ENCODE data around the gene HEATR5A.
"Not testable (repeated sequence)": the region's sequence is repeated elsewhere in the genome, so short reads cannot be mapped to it uniquely, and the experiment has no call there.

The HEATR5A gene

GRCh38 chr14:31278883-31279282, 141.5 kb downstream of the HEATR5A start:
- DNase-seq, result no peak

GRCh38 chr14:31277085-31277484, 143.3 kb downstream of the HEATR5A start:
- DNase-seq, result no peak

GRCh38 chr14:31276417-31276816, 143.9 kb downstream of the HEATR5A start:
- DNase-seq, result not testable (repeated sequence)

GRCh38 chr14:31275731-31276130, 144.6 kb downstream of the HEATR5A start:
- DNase-seq, result no peak

GRCh38 chr14:31271648-31272047, 148.7 kb downstream of the HEATR5A start:
- no peak for DNase-seq

- no peak for DNase-seq
Measured at GRCh38 chr14:31270196-31270772, 150.1 kb downstream of the HEATR5A start.

- no peak for DNase-seq
Measured at GRCh38 chr14:31269634-31270195, 150.6 kb downstream of the HEATR5A start.

GRCh38 chr14:31268216-31268615, 152.1 kb downstream of the HEATR5A start:
- DNase-seq, result no peak

- no peak for DNase-seq
Measured at GRCh38 chr14:31266437-31267331, 153.7 kb downstream of the HEATR5A start.

GRCh38 chr14:31265701-31266398, 154.5 kb downstream of the HEATR5A start:
- DNase-seq, result no peak

- DNase-seq, result no peak
Measured at GRCh38 chr14:31263485-31264133, 156.7 kb downstream of the HEATR5A start.

GRCh38 chr14:31261859-31262731, 158.3 kb downstream of the HEATR5A start:
- no peak for DNase-seq

GRCh38 chr14:31261523-31261858, 158.9 kb downstream of the HEATR5A start:
- DNase-seq, result no peak

- not testable (repeated sequence) for DNase-seq
Measured at GRCh38 chr14:31259040-31259435, 161.3 kb downstream of the HEATR5A start.

- DNase-seq, result no peak
Measured at GRCh38 chr14:31258427-31259039, 161.8 kb downstream of the HEATR5A start.

GRCh38 chr14:31257554-31258426, 162.6 kb downstream of the HEATR5A start:
- not testable (repeated sequence) for DNase-seq

GRCh38 chr14:31257244-31257553, 163.2 kb downstream of the HEATR5A start:
- no peak for DNase-seq

GRCh38 chr14:31256534-31257243, 163.7 kb downstream of the HEATR5A start:
- DNase-seq, result no peak

GRCh38 chr14:31255918-31256317, 164.4 kb downstream of the HEATR5A start:
- not testable (repeated sequence) for DNase-seq

- no peak for DNase-seq
Measured at GRCh38 chr14:31255286-31255685, 165.1 kb downstream of the HEATR5A start.
